Activated CD4-positive, alpha-beta T cell treated with anti-CD3 and anti-CD28 coated beads, Interleukin-2, amount 50 U/mL, for 24 hours (primary cell): ENCODE results near the gene CCDC149.
"Not testable (repeated sequence)": the region's sequence is repeated elsewhere in the genome, so short reads cannot be mapped to it uniquely, and the experiment has no call there.

Experiments
- DNase-seq, 2 donors: peaks; one replicate each; pipeline ENCODE4 v3.0.0-alpha.2; 2020; ENCODE audit warnings: low read depth in 1 of 2, low spot score in 1 of 2

Gene CCDC149

GRCh38 chr4:24917076-24917856 lies 4.4 kb upstream of the CCDC149 start:
- DNase-seq: no peak

- DNase-seq: no peak
Observed at GRCh38 chr4:24915121-24915922, 2.5 kb upstream of the CCDC149 start.

GRCh38 chr4:24914460-24914859 lies 1.6 kb upstream of the CCDC149 start:
- no peak for DNase-seq

GRCh38 chr4:24913119-24913485 lies 260 bp upstream of the CCDC149 start:
- no peak for DNase-seq

- DNase-seq: no peak
Observed at GRCh38 chr4:24910499-24910898, 2.3 kb downstream of the CCDC149 start.

- not testable (repeated sequence) for DNase-seq
Observed at GRCh38 chr4:24909606-24910005, 3.2 kb downstream of the CCDC149 start.

GRCh38 chr4:24897639-24898038 lies 15.2 kb downstream of the CCDC149 start:
- DNase-seq: no peak

- no peak for DNase-seq
Observed at GRCh38 chr4:24896977-24897376, 15.9 kb downstream of the CCDC149 start.

- DNase-seq: no peak
Observed at GRCh38 chr4:24896056-24896455, 16.8 kb downstream of the CCDC149 start.

GRCh38 chr4:24895461-24895860 lies 17.4 kb downstream of the CCDC149 start:
- DNase-seq: no peak

GRCh38 chr4:24894846-24895245 lies 18.0 kb downstream of the CCDC149 start:
- no peak for DNase-seq

GRCh38 chr4:24894243-24894642 lies 18.6 kb downstream of the CCDC149 start:
- DNase-seq: no peak

GRCh38 chr4:24892778-24893177 lies 20.1 kb downstream of the CCDC149 start:
- DNase-seq: no peak

- DNase-seq: no peak
Observed at GRCh38 chr4:24892278-24892677, 20.6 kb downstream of the CCDC149 start.

GRCh38 chr4:24890561-24891126 lies 22.2 kb downstream of the CCDC149 start:
- DNase-seq: no peak

GRCh38 chr4:24889991-24890390 lies 22.9 kb downstream of the CCDC149 start:
- DNase-seq: no peak

- DNase-seq: no peak
Observed at GRCh38 chr4:24888475-24889344, 24.1 kb downstream of the CCDC149 start.

GRCh38 chr4:24887881-24888430 lies 24.9 kb downstream of the CCDC149 start:
- no peak for DNase-seq

- no peak for DNase-seq
Observed at GRCh38 chr4:24886596-24886995, 26.2 kb downstream of the CCDC149 start.

- no peak for DNase-seq
Observed at GRCh38 chr4:24885342-24885741, 27.5 kb downstream of the CCDC149 start.

- DNase-seq: no peak
Observed at GRCh38 chr4:24884902-24885301, 27.9 kb downstream of the CCDC149 start.
